GM18505 (cell line): ENCODE measurements around the gene HOGA1.
"Not testable (repeated sequence)": the region's sequence is repeated elsewhere in the genome, so short reads cannot be mapped to it uniquely, and the experiment has no call there.

Source experiments
- ATAC-seq: cut with Tn5 transposase; IDR thresholded peaks from one replicate; pipeline ENCODE4 v1.9.1; 2021; ENCODE audit not compliant: unreplicated experiment
- POLR2A ChIP-seq: IDR thresholded peaks from 4 replicates; pipeline ENCODE4 v1.6.1; 2011; ENCODE audit warnings: borderline replicate concordance; ENCODE audit not compliant: insufficient read depth, insufficient read length; ENCODE audit errors: extremely low read depth

The HOGA1 gene

GRCh38 chr10:97643441-97643985 is 59.3 kb downstream of the HOGA1 start:
- no peak for TF ChIP-seq POLR2A
- no peak for ATAC-seq

- TF ChIP-seq POLR2A, result no peak
- no peak for ATAC-seq
Measured at GRCh38 chr10:97644936-97645335, 60.7 kb downstream of the HOGA1 start.

- TF ChIP-seq POLR2A, result no peak
- ATAC-seq, result no peak
Measured at GRCh38 chr10:97647556-97647955, 63.4 kb downstream of the HOGA1 start.

DNA sequence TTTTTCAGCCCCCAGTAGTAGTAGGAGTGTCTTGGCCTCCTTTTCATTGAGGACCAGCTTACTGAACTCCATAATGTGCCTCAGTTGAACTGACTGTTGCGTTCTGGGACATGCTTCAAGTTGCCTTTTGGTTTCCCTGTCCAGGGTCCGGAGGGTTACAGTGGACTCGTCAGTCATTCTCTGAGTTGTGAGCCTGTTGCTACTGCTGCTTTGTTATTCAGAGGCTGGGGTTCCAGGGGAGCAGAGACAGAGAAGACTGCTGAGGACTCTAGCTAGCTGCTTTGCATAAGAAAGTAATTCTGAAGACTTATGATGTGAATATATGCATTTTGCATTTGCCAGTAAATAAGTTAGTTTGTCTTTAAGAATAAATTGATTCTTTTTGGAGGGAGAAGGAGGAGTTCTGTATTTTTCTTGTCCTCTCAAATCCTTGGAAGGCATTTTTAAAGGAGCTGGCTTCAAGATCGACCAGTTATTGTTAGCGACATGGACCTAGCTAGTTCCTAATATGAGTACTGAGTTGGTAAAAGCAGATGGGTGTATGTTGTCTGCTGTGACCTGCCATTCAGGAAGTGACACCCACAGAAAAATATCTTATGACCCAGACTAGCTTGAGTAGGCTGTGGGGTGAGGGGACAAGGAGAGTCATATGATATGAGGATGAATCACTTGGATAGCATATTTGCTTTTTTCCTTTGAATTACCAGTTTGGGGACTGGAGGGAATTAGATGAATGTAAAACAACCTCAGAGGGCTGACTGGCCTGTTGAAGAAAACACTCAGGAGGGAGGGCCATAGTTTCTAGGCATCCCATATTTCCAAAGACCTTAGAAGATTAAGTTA is 64.6 kb downstream of the HOGA1 start:
- ATAC-seq, result peak; percentile 81
- no peak for TF ChIP-seq POLR2A

- ATAC-seq, result not testable (repeated sequence)
Measured at GRCh38 chr10:97649405-97649750, 65.2 kb downstream of the HOGA1 start.

- no peak for TF ChIP-seq POLR2A
- no peak for ATAC-seq
Measured at GRCh38 chr10:97650726-97651125, 66.5 kb downstream of the HOGA1 start.

DNA sequence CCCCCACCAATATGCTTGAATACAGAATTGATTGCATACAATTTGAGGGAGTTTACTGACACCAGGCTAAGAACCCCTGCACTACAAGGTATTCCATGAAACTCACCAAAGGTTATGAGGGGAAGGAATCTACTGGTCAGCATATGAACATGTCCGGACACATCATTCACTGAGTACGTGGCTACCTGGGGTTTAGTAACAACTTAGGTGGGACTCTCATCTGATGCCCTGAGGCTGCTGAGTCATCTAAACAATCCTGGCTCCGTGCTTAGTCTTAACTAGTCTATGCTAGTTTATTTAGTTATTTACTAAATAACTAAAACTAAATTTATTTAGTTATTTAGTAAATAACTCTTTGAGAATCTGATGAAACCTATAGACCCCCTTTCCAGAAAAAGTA is 67.6 kb downstream of the HOGA1 start:
- no peak for TF ChIP-seq POLR2A
- no peak for ATAC-seq

DNA sequence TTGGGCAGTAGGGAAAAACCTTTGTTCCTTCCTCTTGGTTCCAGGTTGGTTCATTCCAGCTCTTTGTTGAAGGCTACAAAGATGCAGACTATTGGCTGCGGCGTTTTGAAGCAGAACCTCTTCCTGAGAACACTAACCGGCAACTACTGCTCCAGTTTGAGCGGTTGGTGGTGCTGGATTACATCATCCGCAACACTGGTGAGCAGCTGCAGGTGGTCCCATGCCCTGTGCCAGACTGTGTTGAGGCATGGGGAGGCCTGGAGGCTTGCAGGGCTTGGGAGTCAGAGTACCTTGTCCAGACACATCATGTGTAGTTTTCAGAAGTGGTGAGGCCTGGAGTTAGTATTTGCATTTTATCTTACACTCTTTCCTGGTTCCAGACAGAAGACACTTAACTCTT is 72.6 kb downstream of the HOGA1 start:
- no peak for TF ChIP-seq POLR2A

DNA sequence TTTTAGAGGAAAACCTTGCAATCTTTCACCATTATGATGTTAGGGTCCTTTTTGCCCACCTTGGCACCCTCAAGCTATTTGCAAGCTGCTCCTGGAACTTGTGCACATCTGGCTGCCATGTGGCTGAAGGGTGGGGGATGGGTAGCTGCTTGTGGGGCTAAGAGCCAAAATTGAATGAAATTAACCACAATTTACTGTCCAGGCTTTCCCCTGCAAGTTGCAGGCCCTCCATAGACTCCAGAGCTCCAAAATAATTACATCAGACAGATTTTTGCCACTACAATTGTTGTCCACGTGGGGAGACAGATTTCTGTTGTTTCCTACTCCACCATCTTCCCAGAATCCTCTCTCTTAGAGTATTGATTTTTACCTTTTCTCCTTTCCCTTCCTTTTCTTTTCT is 75.4 kb downstream of the HOGA1 start:
- no peak for ATAC-seq

More for the DNA sequence above, 72.6 kb downstream of the HOGA1 start:
- ATAC-seq, result no peak

More for the DNA sequence above, 75.4 kb downstream of the HOGA1 start:
- no peak for TF ChIP-seq POLR2A
